B cell (primary cell): ENCODE measurements around the gene PLA2G12A. TPM values are rescaled to one million over a fixed set of nuclear protein-coding genes. Genes with fewer than 3 reads are reported as not detected.

Experiments used
- ATAC-seq: fragments of 200-7000 bp; cut with Tn5 transposase; one replicate; pipeline ENCODE4 v1.10.0; 2021; ENCODE audit warnings: low read depth, mild to moderate bottlenecking, moderate number of reproducible peaks, moderate library complexity
- CTCF ChIA-PET: fragments of 350-600 bp; sonication (Branson Sonifier 250); formaldehyde crosslinking; loops from one replicate; lab custom pipeline; 2021; ENCODE audit warnings: antibody characterized with exemption, inconsistent platforms; lab: Charles Lee
- POLR2A ChIA-PET: fragments of 350-600 bp; sonication (Branson Sonifier 250); formaldehyde crosslinking; loops from one replicate; lab custom pipeline; 2021; ENCODE audit warnings: antibody characterized with exemption; lab: Charles Lee
- DNase-seq: peaks from one replicate; pipeline ENCODE4 v3.0.0; 2013
- H2AFZ ChIP-seq: 2 replicates; pipeline ENCODE4 v1.6.1; 2012; ENCODE audit warnings: mild to moderate bottlenecking, low read depth, low read length; ENCODE audit not compliant: insufficient read depth, poor library complexity, severe bottlenecking
- H3K27ac ChIP-seq, 2 donors: 1 replicate in 1 of 2; 2 replicates in 1 of 2; pipeline ENCODE4 v1.5.1; 2012 to 2013; ENCODE audit warnings: low read length in 2 of 2, mild to moderate bottlenecking in 2 of 2, moderate library complexity in 1 of 2
- H3K27me3 ChIP-seq, 4 experiments: fragments of 200-600 bp in 1 of 4; sonication (generic) in 1 of 4; replicated peaks in 1 of 4; 1 replicate in 2 of 4; 2 replicates in 2 of 4; pipeline versions ENCODE4 v1.6.1 to v1.7.0; 2013 to 2016; ENCODE audit warnings: low read length in 3 of 4, mild to moderate bottlenecking in 2 of 4, mixed read lengths in 1 of 4, moderate library complexity in 1 of 4; ENCODE audit not compliant: insufficient read depth in 4 of 4, control insufficient read depth in 3 of 4; ENCODE audit errors: control extremely low read depth in 1 of 4
- H3K36me3 ChIP-seq, 2 experiments: replicated peaks in 1 of 2; 1 replicate in 1 of 2; 2 replicates in 1 of 2; pipeline versions ENCODE4 v1.6.1 to v1.7.1; 2013; ENCODE audit warnings: low read length in 1 of 2; ENCODE audit not compliant: insufficient read depth in 2 of 2, control insufficient read depth in 1 of 2; ENCODE audit errors: control extremely low read depth in 1 of 2, extremely low read depth in 1 of 2
- H3K4me1 ChIP-seq, 2 donors: fragments of 200-600 bp in 1 of 2; sonication (generic) in 1 of 2; 1 replicate in 1 of 2; 2 replicates in 1 of 2; pipeline versions ENCODE4 v1.5.1 to v1.6.1; 2013 to 2017; ENCODE audit warnings: low read length in 2 of 2; ENCODE audit not compliant: control insufficient read depth in 2 of 2, insufficient read depth in 2 of 2
- H3K4me2 ChIP-seq: replicated peaks from 2 replicates; pipeline ENCODE3; 2012; ENCODE audit warnings: mild to moderate bottlenecking, low read depth, low read length; ENCODE audit not compliant: poor library complexity, severe bottlenecking
- H3K4me3 ChIP-seq, 5 experiments: fragments of 200-600 bp in 1 of 5; sonication (generic) in 1 of 5; 1 replicate in 3 of 5; 2 replicates in 2 of 5; pipeline versions ENCODE4 v1.5.1 to v1.7.0; 2011 to 2016; ENCODE audit warnings: low read length in 4 of 5, mild to moderate bottlenecking in 4 of 5, low read depth in 2 of 5, control low read depth in 1 of 5, moderate library complexity in 1 of 5; ENCODE audit not compliant: insufficient read depth in 1 of 5; ENCODE audit errors: control extremely low read depth in 1 of 5, extremely low read depth in 1 of 5
- H3K79me2 ChIP-seq: fragments of 200-600 bp; sonication (generic); one replicate; pipeline ENCODE4 v1.6.0; 2016; ENCODE audit warnings: low read length; ENCODE audit not compliant: control insufficient read depth, insufficient read depth
- H3K9ac ChIP-seq: fragments of 200-600 bp; sonication (generic); 2 replicates; pipeline ENCODE4 v1.6.1; 2017; ENCODE audit warnings: mild to moderate bottlenecking, low read length, moderate library complexity
- H3K9me3 ChIP-seq, 3 donors: one replicate each; pipeline versions ENCODE4 v1.6.1 to v1.7.1; 2013; ENCODE audit warnings: low read length in 2 of 3; ENCODE audit not compliant: control insufficient read depth in 2 of 3, insufficient read depth in 1 of 3; ENCODE audit errors: control extremely low read depth in 1 of 3
- H4K20me1 ChIP-seq: 2 replicates; pipeline ENCODE4 v1.6.0; 2012; ENCODE audit warnings: mild to moderate bottlenecking, low read length; ENCODE audit not compliant: insufficient read depth, control insufficient read depth, poor library complexity, severe bottlenecking
- H3K27ac Mint-ChIP-seq: one replicate; pipeline ENCODE4 v1.8.0; 2021; ENCODE audit warnings: mixed read lengths
- H3K27me3 Mint-ChIP-seq: one replicate; pipeline ENCODE4 v1.8.0; 2021; ENCODE audit warnings: mixed read lengths
- H3K4me1 Mint-ChIP-seq: one replicate; pipeline ENCODE4 v1.8.0; 2021; ENCODE audit warnings: mixed read lengths
- H3K4me3 Mint-ChIP-seq: one replicate; pipeline ENCODE4 v1.8.0; 2021; ENCODE audit warnings: mixed read lengths
- H3K9me3 Mint-ChIP-seq: one replicate; pipeline ENCODE4 v1.8.0; 2022; ENCODE audit warnings: mixed read lengths; ENCODE audit not compliant: insufficient read depth
- EZH2 ChIP-seq: IDR thresholded peaks from 2 replicates; pipeline ENCODE4 v1.6.1; 2012; ENCODE audit warnings: borderline replicate concordance, low read depth, mild to moderate bottlenecking, moderate library complexity, low read length; ENCODE audit not compliant: insufficient read depth, poor library complexity, severe bottlenecking
- WGBS: methylation state at CpG from one replicate; pipeline ENCODE4 v1.1.5; 2013; ENCODE audit warnings: missing lambda C conversion rate; ENCODE audit not compliant: insufficient coverage; 5-methylcytosine and 5-hydroxymethylcytosine counted together
- intact Hi-C: fragments of 100-400 bp; cut with micrococcal nuclease; formaldehyde crosslinking; loops from one replicate; pipeline ENCODE4 v1.10.0; 2022
- polyA plus RNA-seq: library from polyadenylated mRNA; depleted of rRNA; stranded (reverse); fragments of >200 nt; gene quantifications from 2 replicates; pipeline ENCODE4 v1.2.3, GENCODE V29; 2012
- total RNA-seq, 2 donors: library from RNA; stranded (reverse); fragments of 120-200 nt in 1 of 2; gene quantifications; 1 replicate in 1 of 2; 2 replicates in 1 of 2; pipeline versions ENCODE4 v1.2.3 to v1.2.4, GENCODE V29; 2013 to 2022
- TF ChIP-seq, protein P1 (sequence below): fragments of 200-600 bp; IDR thresholded peaks from one replicate; pipeline ENCODE4 v1.8.0; 2022; ENCODE audit warnings: antibody characterized with exemption, mild to moderate bottlenecking

Gene PLA2G12A
- total and polyA plus RNA-seq, 2 donors (not counting 1 experiment from before 2014, with no cell fraction given) = 4.9 to 7.9 TPM

DNA sequence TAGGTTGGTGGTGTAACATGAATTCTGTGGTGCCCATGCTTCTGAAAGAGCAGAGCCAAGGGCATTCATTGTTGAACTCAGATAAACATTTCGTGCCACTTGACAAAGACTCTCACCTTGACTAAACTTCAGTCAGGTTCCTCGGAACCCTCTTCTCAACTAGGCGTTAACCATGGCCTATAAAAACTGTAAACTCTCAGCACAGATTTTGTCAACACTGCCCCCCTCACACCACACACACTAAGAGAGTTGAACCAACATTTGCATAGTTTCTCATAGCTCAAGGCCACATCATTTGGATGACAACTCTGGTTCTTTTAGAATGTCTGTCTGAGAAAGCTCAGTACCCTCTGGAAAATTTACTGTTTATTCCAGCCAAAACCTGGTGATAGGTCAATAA, 54.7 kb downstream of the PLA2G12A start:
- DNase-seq = no peak
- H3K4me3 Mint-ChIP-seq = no peak overlapping the region
- no peak overlapping the region for H3K27ac Mint-ChIP-seq
- no peaks in the 10 kb centered on the region for H3K4me1 Mint-ChIP-seq
- 87% methylated on average over 3 of the region's 3 CpGs for WGBS
- H3K9me3 ChIP-seq = peaks cover 0 to 17% (median 7%) of the 10 kb centered on the region in 3 donors
- H3K4me1 ChIP-seq = no peaks in the 10 kb centered on the region
- H2AFZ ChIP-seq = no peak overlapping the region
- H3K27ac ChIP-seq = no peak overlapping the region
- peaks cover 12% of the 10 kb centered on the region for H3K79me2 ChIP-seq
- peaks cover 11% of the 10 kb centered on the region for H4K20me1 ChIP-seq
- no peaks in the 10 kb centered on the region for H3K27me3 ChIP-seq
- no peak overlapping the region for H3K4me2 ChIP-seq
- no peak overlapping the region for H3K4me3 ChIP-seq
- no peak for ATAC-seq
- intact Hi-C loops = no loop called here
- H3K27me3 Mint-ChIP-seq = no peaks in the 10 kb centered on the region
- H3K36me3 ChIP-seq = peaks cover 1 to 17% of the 10 kb centered on the region in 2 experiments
- no peak overlapping the region for H3K9ac ChIP-seq
- ChIA-PET CTCF (no interaction called here), POLR2A (no interaction called here)
- TF ChIP-seq EZH2 = no peak
- TF ChIP-seq, protein P1, sequence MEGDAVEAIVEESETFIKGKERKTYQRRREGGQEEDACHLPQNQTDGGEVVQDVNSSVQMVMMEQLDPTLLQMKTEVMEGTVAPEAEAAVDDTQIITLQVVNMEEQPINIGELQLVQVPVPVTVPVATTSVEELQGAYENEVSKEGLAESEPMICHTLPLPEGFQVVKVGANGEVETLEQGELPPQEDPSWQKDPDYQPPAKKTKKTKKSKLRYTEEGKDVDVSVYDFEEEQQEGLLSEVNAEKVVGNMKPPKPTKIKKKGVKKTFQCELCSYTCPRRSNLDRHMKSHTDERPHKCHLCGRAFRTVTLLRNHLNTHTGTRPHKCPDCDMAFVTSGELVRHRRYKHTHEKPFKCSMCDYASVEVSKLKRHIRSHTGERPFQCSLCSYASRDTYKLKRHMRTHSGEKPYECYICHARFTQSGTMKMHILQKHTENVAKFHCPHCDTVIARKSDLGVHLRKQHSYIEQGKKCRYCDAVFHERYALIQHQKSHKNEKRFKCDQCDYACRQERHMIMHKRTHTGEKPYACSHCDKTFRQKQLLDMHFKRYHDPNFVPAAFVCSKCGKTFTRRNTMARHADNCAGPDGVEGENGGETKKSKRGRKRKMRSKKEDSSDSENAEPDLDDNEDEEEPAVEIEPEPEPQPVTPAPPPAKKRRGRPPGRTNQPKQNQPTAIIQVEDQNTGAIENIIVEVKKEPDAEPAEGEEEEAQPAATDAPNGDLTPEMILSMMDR = no peak
- peaks cover 6% of the 10 kb centered on the region for H3K9me3 Mint-ChIP-seq

DNA sequence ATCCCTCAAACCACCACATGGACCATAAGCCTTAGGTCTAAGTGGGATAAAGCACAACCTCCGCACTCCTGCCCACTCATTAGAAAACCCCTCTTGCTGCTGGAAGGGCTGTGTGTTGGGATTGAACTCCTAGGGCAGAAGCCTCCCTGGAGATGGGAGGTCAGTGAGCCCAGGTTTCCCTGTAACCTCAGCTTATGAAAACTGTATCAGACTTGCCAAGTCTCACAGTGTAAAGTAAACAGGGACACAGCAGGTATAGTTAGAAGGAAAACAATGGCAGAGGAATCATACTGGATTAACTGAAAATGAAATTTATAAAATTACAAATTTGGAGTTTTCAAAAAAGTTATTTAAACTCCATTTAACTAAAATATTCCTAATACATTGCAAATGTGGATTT, 56.6 kb downstream of the PLA2G12A start:
- peaks cover 12% of the 10 kb centered on the region for H3K79me2 ChIP-seq
- Mint-ChIP-seq H3K9me3 (peaks cover 6% of the 10 kb centered on the region), H3K4me1 (no peaks in the 10 kb centered on the region), H3K4me3 (no peak overlapping the region), H3K27me3 (no peaks in the 10 kb centered on the region), H3K27ac (no peak overlapping the region)
- no peak for ATAC-seq
- H2AFZ ChIP-seq = no peak overlapping the region
- CTCF ChIA-PET = no interaction called here
- intact Hi-C loops = no loop called here
- H3K36me3 ChIP-seq = peaks cover 1 to 17% of the 10 kb centered on the region in 2 experiments
- no peak overlapping the region for H3K27ac ChIP-seq
- H3K9ac ChIP-seq = no peak overlapping the region
- peaks cover 0 to 7% (median 6%) of the 10 kb centered on the region in 3 donors for H3K9me3 ChIP-seq
- POLR2A ChIA-PET = no interaction called here
- WGBS = no CpG with 5 or more reads among the region's 1 CpG
- no peak overlapping the region for H3K4me2 ChIP-seq
- no peaks in the 10 kb centered on the region for H3K4me1 ChIP-seq
- TF ChIP-seq EZH2 = no peak
- TF ChIP-seq, protein P1 = no peak
- DNase-seq = no peak
- no peak overlapping the region for H3K4me3 ChIP-seq
- H4K20me1 ChIP-seq = peaks cover 19% of the 10 kb centered on the region
- H3K27me3 ChIP-seq = no peaks in the 10 kb centered on the region
